H1 (cell line): ENCODE measurements around the gene HS3ST6. TPM values are rescaled to one million over a fixed set of nuclear protein-coding genes. Genes with fewer than 3 reads are reported as not detected.

ENCODE experiments used
- CTCF ChIA-PET: fragments of 300-600 bp; sonication (Branson Sonifier 250); formaldehyde crosslinking; loops from one replicate; lab custom pipeline; 2021; ENCODE audit not compliant: partially characterized antibody; lab: Charles Lee
- POLR2A ChIA-PET: fragments of 300-600 bp; sonication (Branson Sonifier 250); formaldehyde crosslinking; loops from one replicate; lab custom pipeline; 2021; ENCODE audit warnings: inconsistent platforms; ENCODE audit not compliant: partially characterized antibody; lab: Charles Lee
- DNase-seq, 2 experiments: peaks; one replicate each; pipeline versions ENCODE4 v3.0.0 to v3.0.0-alpha.2; 2010 to 2022; ENCODE audit warnings: low spot score in 2 of 2, low read depth in 1 of 2, mixed read lengths in 1 of 2
- FAIRE-seq: peaks from 2 replicates; lab custom pipeline; 2011; peaks lifted over from hg19 to GRCh38; lab: Jason Lieb, UNC
- H2AFZ ChIP-seq: 2 replicates; pipeline ENCODE4 v1.8.1; 2012; ENCODE audit warnings: low read length, inconsistent platforms
- H2AK5ac ChIP-seq: 2 replicates; pipeline ENCODE4 v1.6.1; 2013; ENCODE audit warnings: low read depth, low read length
- H2BK120ac ChIP-seq: replicated peaks from 2 replicates; pipeline ENCODE3; 2013; ENCODE audit warnings: low read depth, low read length, inconsistent platforms
- H2BK12ac ChIP-seq: 2 replicates; pipeline ENCODE4 v1.6.1; 2013; ENCODE audit warnings: low read depth, low read length
- H2BK15ac ChIP-seq: 2 replicates; pipeline ENCODE4 v1.6.1; 2013; ENCODE audit warnings: low read length
- H2BK20ac ChIP-seq: 2 replicates; pipeline ENCODE4 v1.6.1; 2013; ENCODE audit warnings: low read length
- H2BK5ac ChIP-seq: 2 replicates; pipeline ENCODE4 v1.6.1; 2013; ENCODE audit warnings: low read depth, low read length
- H3K14ac ChIP-seq: 2 replicates; pipeline ENCODE4 v1.6.1; 2013; ENCODE audit warnings: inconsistent platforms; ENCODE audit not compliant: insufficient read length
- H3K18ac ChIP-seq: 2 replicates; pipeline ENCODE4 v1.6.1; 2013; ENCODE audit warnings: low read length; ENCODE audit errors: extremely low read depth
- H3K23ac ChIP-seq: 2 replicates; pipeline ENCODE4 v1.6.1; 2013; ENCODE audit warnings: inconsistent platforms; ENCODE audit not compliant: insufficient read length
- H3K23me2 ChIP-seq: 2 replicates; pipeline ENCODE4 v1.6.1; 2013; ENCODE audit warnings: low read depth, low read length
- H3K27ac ChIP-seq: 2 replicates; pipeline ENCODE4 v1.6.1; 2011; ENCODE audit warnings: low read depth, low read length, inconsistent platforms
- H3K27me3 ChIP-seq, 4 experiments: replicated peaks in 1 of 4; 1 replicate in 1 of 4; 2 replicates in 3 of 4; pipeline versions ENCODE4 v1.6.1 to v1.8.1; 2011 to 2013; ENCODE audit warnings: low read length in 3 of 4, mild to moderate bottlenecking in 3 of 4, inconsistent platforms in 2 of 4, mixed read lengths in 2 of 4, moderate library complexity in 1 of 4; ENCODE audit not compliant: control insufficient read depth in 3 of 4, insufficient read depth in 3 of 4; ENCODE audit errors: extremely low read depth in 1 of 4
- H3K36me3 ChIP-seq, 4 experiments: 2 replicates each; pipeline versions ENCODE4 v1.6.1 to v1.8.1; 2011 to 2013; ENCODE audit warnings: mild to moderate bottlenecking in 4 of 4, low read length in 3 of 4, moderate library complexity in 2 of 4, control low read depth in 1 of 4, inconsistent platforms in 1 of 4; ENCODE audit not compliant: insufficient read depth in 4 of 4, control insufficient read depth in 2 of 4
- H3K4ac ChIP-seq: replicated peaks from 2 replicates; pipeline ENCODE3; 2013; ENCODE audit warnings: low read length, low read depth, mixed read lengths, inconsistent platforms; ENCODE audit not compliant: insufficient read length
- H3K4me1 ChIP-seq, 4 experiments: replicated peaks in 1 of 4; 1 replicate in 1 of 4; 2 replicates in 3 of 4; pipeline versions ENCODE4 v1.6.1 to v1.8.1; 2011 to 2013; ENCODE audit warnings: low read length in 3 of 4, inconsistent platforms in 2 of 4, mixed read lengths in 1 of 4; ENCODE audit not compliant: insufficient read depth in 4 of 4, control insufficient read depth in 3 of 4
- H3K4me2 ChIP-seq, 2 experiments: 2 replicates each; pipeline versions ENCODE4 v1.6.1 to v1.8.1; 2011 to 2013; ENCODE audit warnings: low read depth in 2 of 2, low read length in 2 of 2, control low read depth in 1 of 2, inconsistent platforms in 1 of 2, mild to moderate bottlenecking in 1 of 2; ENCODE audit not compliant: insufficient read depth in 1 of 2
- H3K4me3 ChIP-seq, 4 experiments: fragments of 200-600, 300-600 bp in 1 of 4; sonication (generic), shearing (Covaris generic), sonication (Bioruptor Twin) in 1 of 4; 2 replicates each; pipeline versions ENCODE4 v1.5.1 to v1.8.1; 2011 to 2016; ENCODE audit warnings: low read length in 4 of 4, low read depth in 3 of 4, control low read depth in 2 of 4, inconsistent platforms in 2 of 4, mild to moderate bottlenecking in 2 of 4, mixed read lengths in 1 of 4, moderate library complexity in 1 of 4; ENCODE audit not compliant: insufficient read depth in 2 of 4; ENCODE audit errors: extremely low read depth in 1 of 4
- H3K56ac ChIP-seq: replicated peaks from 2 replicates; pipeline ENCODE3; 2013; ENCODE audit warnings: low read depth, mild to moderate bottlenecking, mixed read lengths, low read length, inconsistent platforms; ENCODE audit not compliant: insufficient read length
- H3K79me1 ChIP-seq: 2 replicates; pipeline ENCODE4 v1.6.1; 2013; ENCODE audit warnings: low read depth, low read length, control low read depth
- H3K79me2 ChIP-seq, 2 experiments: 2 replicates each; pipeline versions ENCODE4 v1.6.1 to v1.8.1; 2012 to 2013; ENCODE audit warnings: low read length in 2 of 2, mild to moderate bottlenecking in 2 of 2, inconsistent platforms in 1 of 2; ENCODE audit not compliant: insufficient read depth in 2 of 2, control insufficient read depth in 1 of 2
- H3K9ac ChIP-seq, 4 experiments: replicated peaks in 1 of 4; 1 replicate in 1 of 4; 2 replicates in 3 of 4; pipeline versions ENCODE4 v1.6.1 to v1.8.1; 2011 to 2013; ENCODE audit warnings: low read depth in 3 of 4, low read length in 3 of 4, control low read depth in 2 of 4, mild to moderate bottlenecking in 2 of 4, moderate library complexity in 2 of 4, inconsistent platforms in 1 of 4; ENCODE audit errors: extremely low read depth in 1 of 4
- H3K9me3 ChIP-seq, 2 experiments: 2 replicates each; pipeline versions ENCODE4 v1.6.1 to v1.8.1; 2012 to 2013; ENCODE audit warnings: mild to moderate bottlenecking in 2 of 2, moderate library complexity in 2 of 2, control low read depth in 1 of 2, inconsistent platforms in 1 of 2, low read depth in 1 of 2, low read length in 1 of 2, mixed read lengths in 1 of 2; ENCODE audit not compliant: insufficient read depth in 2 of 2
- H4K20me1 ChIP-seq, 2 experiments: replicated peaks in 1 of 2; 2 replicates each; pipeline versions ENCODE3 to v1.8.1; 2011 to 2013; ENCODE audit warnings: inconsistent platforms in 2 of 2, low read length in 2 of 2, mild to moderate bottlenecking in 1 of 2; ENCODE audit not compliant: insufficient read depth in 2 of 2, control insufficient read depth in 1 of 2
- H4K5ac ChIP-seq: 2 replicates; pipeline ENCODE4 v1.6.1; 2013; ENCODE audit warnings: low read length, low read depth, mixed read lengths, inconsistent platforms; ENCODE audit not compliant: insufficient read length
- H4K8ac ChIP-seq: 2 replicates; pipeline ENCODE4 v1.8.0; 2013; ENCODE audit warnings: mild to moderate bottlenecking, moderate library complexity, low read length, inconsistent platforms; ENCODE audit not compliant: insufficient read depth; ENCODE audit errors: extremely low read depth
- H4K91ac ChIP-seq: replicated peaks from 2 replicates; pipeline ENCODE3; 2013; ENCODE audit warnings: low read length, mixed read lengths, inconsistent platforms; ENCODE audit not compliant: insufficient read length
- CBX5 ChIP-seq: fragments of 300-800, 300-1000 bp; sonication (generic); IDR thresholded peaks from 2 replicates; pipeline ENCODE4 v1.7.1; 2016; ENCODE audit warnings: antibody characterized with exemption, low read length, low read depth
- EZH2 ChIP-seq: fragments of 200-600 bp; sonication (generic); IDR thresholded peaks from 2 replicates; pipeline ENCODE4 v1.7.1; 2012; ENCODE audit warnings: low read depth, mild to moderate bottlenecking, moderate library complexity, low read length, inconsistent platforms; ENCODE audit not compliant: severe bottlenecking
- GABPA ChIP-seq: IDR thresholded peaks from 2 replicates; pipeline ENCODE4 v1.6.1; 2011; ENCODE audit warnings: mild to moderate bottlenecking, low read length, moderate library complexity, borderline replicate concordance; ENCODE audit not compliant: insufficient read depth
- KDM5A ChIP-seq: fragments of 200-600 bp; IDR thresholded peaks from 2 replicates; pipeline ENCODE4 v1.7.1; 2012; ENCODE audit warnings: mild to moderate bottlenecking, low read length, inconsistent platforms, mixed read lengths
- MAX ChIP-seq: IDR thresholded peaks from 2 replicates; pipeline ENCODE4 v1.6.1; 2012; ENCODE audit warnings: inconsistent platforms
- SIN3A ChIP-seq, 2 experiments: IDR thresholded peaks in 1 of 2; conservative IDR thresholded peaks in 1 of 2; 2 replicates each; pipeline ENCODE4 v1.6.1; 2011 to 2012; ENCODE audit warnings: low read length in 2 of 2, improper control_type of control experiment in 1 of 2, low read depth in 1 of 2, mild to moderate bottlenecking in 1 of 2
- TEAD4 ChIP-seq: IDR thresholded peaks from 2 replicates; pipeline ENCODE4 v1.6.1; 2012; ENCODE audit warnings: low read depth, low read length, inconsistent platforms, mixed read lengths
- WGBS, 2 experiments: shearing (Covaris generic) in 1 of 2; methylation state at CpG; one replicate each; pipeline versions ENCODE4 v1.1.6 to v1.1.7; 2013 to 2015; ENCODE audit warnings: low lambda C conversion rate in 2 of 2, mixed read lengths in 2 of 2, inconsistent platforms in 1 of 2, low coverage in 1 of 2, missing lambda C conversion rate in 1 of 2; ENCODE audit not compliant: insufficient replicate concordance in 2 of 2, insufficient coverage in 1 of 2, insufficient read length in 1 of 2; ENCODE audit errors: extremely low coverage in 1 of 2, missing lambda C conversion rate in 1 of 2; 5-methylcytosine and 5-hydroxymethylcytosine counted together
- polyA plus RNA-seq, 7 experiments: library from polyadenylated mRNA; depleted of rRNA in 3 of 7; stranded (reverse) in 5 of 7; unstranded in 2 of 7; fragments of >200 nt in 5 of 7; fragments of 200-250 nt in 2 of 7; gene quantifications; 1 replicate in 5 of 7; 2 replicates in 1 of 7; 4 replicates in 1 of 7; pipeline versions ENCODE4 v1.2.1 to v1.2.3, GENCODE V29; 2011 to 2013; ENCODE audit warnings: missing spikeins in 2 of 7, mixed read lengths in 2 of 7
- total RNA-seq: library from RNA; stranded (reverse); fragmentation: NEBNext Ultra II Directional; extraction: Animal tissue kit (Norgen Biotek cat#: 25700); gene quantifications from 2 replicates; pipeline ENCODE4 v1.2.1, GENCODE V29; 2021

HS3ST6 gene
- total and polyA plus RNA-seq, 2 of the 8 experiments (the other 6 are each of a cell fraction or from before 2014, with no cell fraction given) = 0.36 to 0.39 TPM

GRCh38 chr16:1915732-1916639 is 2.2 kb downstream of the HS3ST6 start:
- H3K56ac ChIP-seq = no peak overlapping the region
- H3K14ac ChIP-seq = no peak overlapping the region
- 0 out of 2 replicates have a peak overlapping the region, but pooled peaks have one; percentile 40 for H2BK15ac ChIP-seq
- CTCF ChIA-PET = interaction anchor here (0.7 to 4.0 kb wide), 11 partner anchors 8 to 148 kb away, joined by 3 to 19 read pairs (median 3); no protein-coding TSS in a partner anchor
- H3K4ac ChIP-seq = no peak overlapping the region
- H2BK120ac ChIP-seq = no peak overlapping the region
- H4K5ac ChIP-seq = no peak overlapping the region
- no peak overlapping the region for H3K23ac ChIP-seq
- H3K79me1 ChIP-seq = no peaks in the 10 kb centered on the region
- peaks cover 0 to 37% (median 23%) of the 10 kb centered on the region in 4 experiments; a peak in 6 of 7 replicates for H3K4me1 ChIP-seq
- H3K79me2 ChIP-seq = no peaks in the 10 kb centered on the region
- 0 out of 2 replicates have a peak overlapping the region, but pooled peaks have one; percentile 60 for H2BK12ac ChIP-seq
- POLR2A ChIA-PET = interaction anchor here (0.5 to 2.8 kb wide), 8 partner anchors 8 to 89 kb away, joined by 3 to 15 read pairs (median 6); partner anchors contain the start of genes FAHD1, HAGH and RPS2
- H3K4me3 ChIP-seq = no peak overlapping the region
- H4K20me1 ChIP-seq = peaks cover 4 to 9% of the 10 kb centered on the region in 2 experiments
- no peak overlapping the region for H2AK5ac ChIP-seq
- no peak overlapping the region for H2BK5ac ChIP-seq
- no peak for TF ChIP-seq KDM5A
- no peak for TF ChIP-seq TEAD4
- no peak for TF ChIP-seq CBX5
- TF ChIP-seq GABPA = no peak
- TF ChIP-seq MAX = peak; percentile 54
- no peak for TF ChIP-seq EZH2
- no peak for TF ChIP-seq SIN3A (conservative IDR thresholded peaks at IDR 0.05 in 1 of 2, IDR thresholded peaks at IDR 0.05 in 1 of 2; ENCODE audit: low read depth in 1 of 2, low read length in 2 of 2)
- peaks cover 0 to 7% (median 0%) of the 10 kb centered on the region in 4 experiments; a peak in 1 of 8 replicates for H3K36me3 ChIP-seq
- H4K91ac ChIP-seq = no peak overlapping the region
- peak overlapping the region in 1 of 2 experiments; percentile 65; a peak in 1 of 4 replicates for H3K4me2 ChIP-seq
- H3K27ac ChIP-seq = no peak overlapping the region
- DNase-seq (no peak), FAIRE-seq (no peak)
- H4K8ac ChIP-seq = no peak overlapping the region
- H3K18ac ChIP-seq = no peak overlapping the region; the same call in 1 of the 2 replicates
- H3K9ac ChIP-seq = no peak overlapping the region
- H2AFZ ChIP-seq = no peak overlapping the region
- peaks cover 39 to 66% (median 58%) of the 10 kb centered on the region in 4 experiments for H3K27me3 ChIP-seq
- H2BK20ac ChIP-seq = 0 out of 2 replicates have a peak overlapping the region, but pooled peaks have one; percentile 72
- H3K23me2 ChIP-seq = peaks cover 9% of the 10 kb centered on the region; the same call in 1 of the 2 replicates
- no peaks in the 10 kb centered on the region for H3K9me3 ChIP-seq
- WGBS, 2 experiments = 73% methylated on average over 23 of the region's 25 CpGs; no CpG with 5 or more reads in 1 of the 2 experiments
